Left lung (tissue), 10 donors: ENCODE measurements around the gene AGAP1. TPM values are rescaled to one million over a fixed set of nuclear protein-coding genes. Genes with fewer than 3 reads are reported as not detected.

Experiments used
- ATAC-seq: fragments of 200-7000 bp; cut with Tn5 transposase; one replicate; pipeline ENCODE4 v1.9.1; 2020; ENCODE audit warnings: moderate library complexity
- DNase-seq, 4 donors: peaks; one replicate each; pipeline ENCODE4 v3.0.0-alpha.2; 2013 to 2020
- H3K27ac ChIP-seq, 2 donors: fragments of 200-600 bp; sonication (generic) in 1 of 2; one replicate each; pipeline versions ENCODE4 v1.5.0 to v1.8.0; 2020 to 2021
- H3K27me3 ChIP-seq, 2 donors: fragments of 200-600 bp; sonication (generic) in 1 of 2; one replicate each; pipeline versions ENCODE4 v1.5.0 to v1.8.0; 2020 to 2021
- H3K36me3 ChIP-seq, 2 donors: fragments of 200-600 bp; sonication (generic) in 1 of 2; one replicate each; pipeline versions ENCODE4 v1.5.0 to v1.8.0; 2020 to 2021
- H3K4me1 ChIP-seq, 2 donors: fragments of 200-600 bp; one replicate each; pipeline ENCODE4 v1.8.0; 2021
- H3K4me3 ChIP-seq, 2 donors: fragments of 200-600 bp; sonication (generic) in 1 of 2; one replicate each; pipeline versions ENCODE4 v1.5.0 to v1.8.0; 2020 to 2021; ENCODE audit warnings: mild to moderate bottlenecking in 1 of 2
- H3K9me3 ChIP-seq, 2 donors: fragments of 200-600 bp; sonication (generic) in 1 of 2; one replicate each; pipeline versions ENCODE4 v1.5.0 to v1.8.0; 2020 to 2021
- CTCF ChIP-seq, 2 donors: fragments of 200-600 bp; sonication (generic) in 1 of 2; IDR thresholded peaks; one replicate each; pipeline versions ENCODE4 v1.5.0 to v1.8.0; 2021; ENCODE audit warnings: antibody characterized with exemption in 2 of 2
- intact Hi-C, 2 donors: fragments of 100-400 bp; cut with DNase I; formaldehyde crosslinking; loops; one replicate each; pipeline versions ENCODE4 v1.11.2 to v1.14.2; 2022
- polyA plus RNA-seq, 6 donors: library from polyadenylated mRNA; unstranded; fragments of 120-200 nt; gene quantifications; one replicate each; pipeline ENCODE4 v1.2.1, GENCODE V29; 2013; ENCODE audit not compliant: insufficient read length in 6 of 6
- total RNA-seq, 2 donors: library from RNA; stranded (reverse); fragmentation: NEBNext Ultra II Directional; extraction: Animal tissue kit (Norgen Biotek cat#: 25700); gene quantifications; one replicate each; pipeline ENCODE4 v1.2.1, GENCODE V29; 2021
- donor health status: DM: no; HTN: yes; CAD: no.
- donor health status: DM: no; HTN: no; CAD: no.

Gene AGAP1
- total and polyA plus RNA-seq, 8 donors = 13.1 to 25.4 (median 22.4) TPM

DNA sequence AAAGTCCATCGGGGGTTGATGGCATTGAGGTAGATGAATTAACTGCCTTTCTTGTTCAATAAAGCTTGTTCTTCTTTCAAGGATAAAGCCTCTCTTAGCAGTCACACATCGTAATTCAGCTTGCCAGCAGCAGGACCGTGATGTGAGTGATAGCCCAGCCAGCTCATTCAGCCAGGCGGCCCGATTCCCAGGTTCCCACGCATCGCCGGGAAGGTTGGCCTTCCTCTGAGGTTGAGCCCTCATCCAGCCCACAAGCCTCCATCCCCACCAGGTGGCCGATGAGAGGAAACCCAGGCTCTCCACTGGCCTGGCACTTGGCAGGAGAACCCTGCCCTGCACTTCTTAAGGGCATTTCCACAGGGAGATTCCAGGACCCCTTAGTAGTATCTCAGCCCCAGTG is 4.7 kb downstream of the AGAP1 start:
- H3K27me3 ChIP-seq = peaks cover 0 to 50% of the 10 kb centered on the region in 2 donors
- intact Hi-C loops = no loop called here
- H3K4me1 ChIP-seq = peaks cover 0 to 38% of the 10 kb centered on the region in 2 donors
- TF ChIP-seq CTCF (IDR thresholded peaks at IDR 0.05) = no peak
- ATAC-seq (no peak), DNase-seq (no peak)
- no peaks in the 10 kb centered on the region for H3K36me3 ChIP-seq
- no peak overlapping the region for H3K27ac ChIP-seq
- H3K9me3 ChIP-seq = no peaks in the 10 kb centered on the region
- H3K4me3 ChIP-seq = no peak overlapping the region

DNA sequence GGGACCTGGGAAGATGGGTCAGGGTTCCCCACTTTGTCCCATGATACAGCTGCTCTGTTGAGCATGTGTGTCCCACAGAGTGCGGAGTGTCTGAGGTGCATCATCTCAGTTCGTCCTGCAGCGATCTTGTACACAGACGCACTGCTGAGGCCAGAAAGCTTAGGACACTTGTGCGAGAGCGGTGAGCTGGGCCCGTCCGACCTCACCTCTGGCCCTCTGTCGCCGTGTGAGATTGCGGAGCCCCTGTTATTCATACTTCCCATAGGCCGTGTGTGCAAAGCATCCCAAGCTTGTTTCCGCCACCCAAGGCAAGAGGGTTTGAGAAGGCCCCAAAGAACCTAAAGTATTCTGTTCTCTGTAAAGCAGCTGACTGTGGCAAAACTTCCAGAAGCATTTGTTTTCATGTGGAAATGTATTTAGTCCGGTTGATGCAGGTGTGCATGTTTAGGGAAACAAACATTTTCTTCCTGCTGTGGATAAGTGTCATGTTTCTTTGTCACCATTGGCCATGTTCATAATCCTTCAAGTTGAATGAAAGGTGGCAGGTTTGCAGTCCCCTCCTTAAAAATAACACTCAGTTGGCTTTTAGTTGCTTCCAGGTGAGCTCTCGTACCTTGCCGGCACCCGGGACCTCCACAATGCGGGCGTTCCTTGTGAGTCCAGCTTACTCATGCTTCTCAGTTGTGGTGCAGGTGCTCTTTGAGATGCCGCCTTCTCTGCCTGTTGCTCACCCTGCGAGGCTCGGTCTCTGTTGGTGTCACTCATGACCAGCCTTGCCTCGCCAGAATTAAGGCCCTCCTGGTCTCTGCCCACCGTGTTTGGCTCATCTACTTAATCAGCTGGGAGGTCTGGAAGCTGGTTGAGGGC is 5.3 kb downstream of the AGAP1 start:
- intact Hi-C loops = no loop called here
- Histone ChIP-seq H3K9me3 (no peaks in the 10 kb centered on the region), H3K27ac (no peak overlapping the region), H3K4me1 (peaks cover 0 to 41% of the 10 kb centered on the region in 2 donors), H3K27me3 (peaks cover 0 to 48% of the 10 kb centered on the region in 2 donors), H3K4me3 (no peak overlapping the region), H3K36me3 (no peaks in the 10 kb centered on the region)
- DNase-seq = no peak
- no peak for ATAC-seq
- TF ChIP-seq CTCF (IDR thresholded peaks at IDR 0.05) = no peak

- DNase-seq (no peak), ATAC-seq (no peak)
- Histone ChIP-seq H3K4me1 (peaks cover 0 to 41% of the 10 kb centered on the region in 2 donors), H3K9me3 (no peaks in the 10 kb centered on the region), H3K27ac (no peak overlapping the region), H3K27me3 (peaks cover 0 to 40% of the 10 kb centered on the region in 2 donors), H3K4me3 (no peak overlapping the region), H3K36me3 (no peaks in the 10 kb centered on the region)
- intact Hi-C loops = no loop called here
- TF ChIP-seq CTCF (IDR thresholded peaks at IDR 0.05) = no peak
These were observed 6.4 kb downstream of the AGAP1 start for GRCh38 chr2:235500110-235500760.

- no peak for TF ChIP-seq CTCF (IDR thresholded peaks at IDR 0.05)
- no peaks in the 10 kb centered on the region for H3K36me3 ChIP-seq
- peaks cover 0 to 32% of the 10 kb centered on the region in 2 donors for H3K27me3 ChIP-seq
- intact Hi-C loops = no loop called here
- no peak overlapping the region for H3K4me3 ChIP-seq
- no peak for DNase-seq
- H3K27ac ChIP-seq = peak overlapping the region in 1 of 2 donors; percentile 35
- no peaks in the 10 kb centered on the region for H3K9me3 ChIP-seq
- peaks cover 0 to 41% of the 10 kb centered on the region in 2 donors for H3K4me1 ChIP-seq
- peak; percentile 61 for ATAC-seq
These were observed 7.2 kb downstream of the AGAP1 start for GRCh38 chr2:235500761-235501672.
